Measurements from ENCODE around the gene TNFSF12.

TNFSF12 gene

GRCh38 chr17:7572588-7573323 is 23.9 kb downstream of the TNFSF12 start:
- peak; percentile 100 for DNase-seq

- peak; percentile 94 for DNase-seq
These were observed 24.6 kb downstream of the TNFSF12 start for GRCh38 chr17:7573324-7574080.

GRCh38 chr17:7574176-7574953 is 25.5 kb downstream of the TNFSF12 start:
- no peak for DNase-seq

GRCh38 chr17:7575481-7575883 is 26.6 kb downstream of the TNFSF12 start:
- DNase-seq, result no peak

GRCh38 chr17:7575959-7576358 is 27.1 kb downstream of the TNFSF12 start:
- DNase-seq, result no peak

GRCh38 chr17:7576432-7576937 is 27.6 kb downstream of the TNFSF12 start:
- DNase-seq, result no peak

GRCh38 chr17:7577327-7578199 is 28.7 kb downstream of the TNFSF12 start:
- no peak for DNase-seq

GRCh38 chr17:7579001-7579833 is 30.4 kb downstream of the TNFSF12 start, which contains the start of gene CD68:
Gene CD68, plus strand, starts transcription at chr17:7579638. Its CDS starts 40 bp downstream, at chr17:7579678.
- DNase-seq, result peak; percentile 91

- DNase-seq, result no peak
These were observed 31.2 kb downstream of the TNFSF12 start for GRCh38 chr17:7579834-7580603.

- no peak for DNase-seq
These were observed 32.0 kb downstream of the TNFSF12 start for GRCh38 chr17:7580604-7581575.

GRCh38 chr17:7582396-7583252 is 33.8 kb downstream of the TNFSF12 start:
- DNase-seq, result no peak

- DNase-seq, result peak; percentile 98
These were observed 34.6 kb downstream of the TNFSF12 start, which contains the start of gene MPDU1 for GRCh38 chr17:7583253-7584109. Gene MPDU1, plus strand, starts transcription at chr17:7583852. Its CDS starts 11 bp downstream, at chr17:7583863.

- no peak for DNase-seq
These were observed 38.0 kb downstream of the TNFSF12 start for GRCh38 chr17:7586673-7587419.

- DNase-seq, result peak; percentile 94
These were observed 38.7 kb downstream of the TNFSF12 start for GRCh38 chr17:7587420-7588151.

GRCh38 chr17:7588553-7589203 is 39.8 kb downstream of the TNFSF12 start:
- no peak for DNase-seq
